Activated CD4-positive, alpha-beta T cell treated with anti-CD3 and anti-CD28 coated beads, Interleukin-2, Interleukin-4, amounts not matched to agents 100 ng/mL and 50 ng/mL, durations not matched to agents 16 hours and 8 hours (primary cell): ENCODE measurements around the gene EPHA2.
"Not testable (repeated sequence)": the region's sequence is repeated elsewhere in the genome, so short reads cannot be mapped to it uniquely, and the experiment has no call there.

ENCODE experiments used
- DNase-seq: peaks from one replicate; pipeline ENCODE4 v3.0.0-alpha.2; 2020; ENCODE audit warnings: low spot score

EPHA2 gene

GRCh38 chr1:16183765-16184556, 28.1 kb upstream of the EPHA2 start:
- DNase-seq: no peak

- no peak for DNase-seq
Measured at GRCh38 chr1:16183179-16183578, 27.3 kb upstream of the EPHA2 start.

GRCh38 chr1:16181887-16182719, 26.2 kb upstream of the EPHA2 start:
- DNase-seq: no peak

- no peak for DNase-seq
Measured at GRCh38 chr1:16180291-16180824, 24.5 kb upstream of the EPHA2 start.

- no peak for DNase-seq
Measured at GRCh38 chr1:16178596-16179497, 23.0 kb upstream of the EPHA2 start.

- no peak for DNase-seq
Measured at GRCh38 chr1:16177306-16177705, 21.4 kb upstream of the EPHA2 start.

- DNase-seq: no peak
Measured at GRCh38 chr1:16176653-16177052, 20.8 kb upstream of the EPHA2 start.

GRCh38 chr1:16175610-16176553, 20.0 kb upstream of the EPHA2 start:
- no peak for DNase-seq

- no peak for DNase-seq
Measured at GRCh38 chr1:16174886-16175598, 19.2 kb upstream of the EPHA2 start.

GRCh38 chr1:16174261-16174868, 18.5 kb upstream of the EPHA2 start:
- DNase-seq: no peak

- DNase-seq: no peak
Measured at GRCh38 chr1:16173447-16174260, 17.8 kb upstream of the EPHA2 start.

- no peak for DNase-seq
Measured at GRCh38 chr1:16172964-16173446, 17.1 kb upstream of the EPHA2 start.

GRCh38 chr1:16172218-16172830, 16.5 kb upstream of the EPHA2 start:
- no peak for DNase-seq

- DNase-seq: no peak
Measured at GRCh38 chr1:16171314-16172151, 15.7 kb upstream of the EPHA2 start.

- DNase-seq: no peak
Measured at GRCh38 chr1:16170283-16170673, 14.4 kb upstream of the EPHA2 start.

- no peak for DNase-seq
Measured at GRCh38 chr1:16168622-16169360, 12.9 kb upstream of the EPHA2 start.

- DNase-seq: not testable (repeated sequence)
Measured at GRCh38 chr1:16168144-16168495, 12.3 kb upstream of the EPHA2 start.
